Liver (tissue), 3 donors: ENCODE data around the gene MVB12B.

Experiments used
- ATF3 ChIP-seq: IDR thresholded peaks from 2 replicates; pipeline ENCODE4 v1.6.1; 2016; ENCODE audit warnings: antibody characterized with exemption
- CTCF ChIP-seq: fragments of 150-350 bp; IDR thresholded peaks from 2 replicates; pipeline ENCODE4 v1.5.1; 2017; ENCODE audit warnings: improper control_type of control experiment, low read depth, low read length; ENCODE audit not compliant: missing input control
- EGR1 ChIP-seq, 2 donors: IDR thresholded peaks; 2 replicates each; pipeline ENCODE4 v1.6.1; 2016 to 2018; ENCODE audit warnings: antibody characterized with exemption in 2 of 2, low read depth in 2 of 2
- FOXA1 ChIP-seq: IDR thresholded peaks from 2 replicates; pipeline ENCODE4 v1.6.1; 2016; ENCODE audit warnings: antibody characterized with exemption
- JUND ChIP-seq, 2 donors: IDR thresholded peaks; 2 replicates each; pipeline ENCODE4 v1.6.1; 2016; ENCODE audit warnings: antibody characterized with exemption in 2 of 2
- MAX ChIP-seq: IDR thresholded peaks from 2 replicates; pipeline ENCODE4 v1.6.1; 2016; ENCODE audit warnings: antibody characterized with exemption
- REST ChIP-seq: IDR thresholded peaks from 2 replicates; pipeline ENCODE4 v1.6.1; 2016; ENCODE audit warnings: antibody characterized with exemption, mild to moderate bottlenecking
- RXRA ChIP-seq, 2 donors: IDR thresholded peaks; 2 replicates each; pipeline ENCODE4 v1.6.1; 2017 to 2018; ENCODE audit warnings: antibody characterized with exemption in 2 of 2, mild to moderate bottlenecking in 1 of 2
- TAF1 ChIP-seq: conservative IDR thresholded peaks from 2 replicates; pipeline ENCODE4 v1.6.1; 2016; ENCODE audit warnings: antibody characterized with exemption, mild to moderate bottlenecking
- YY1 ChIP-seq: IDR thresholded peaks from 2 replicates; pipeline ENCODE4 v1.6.1; 2016; ENCODE audit warnings: antibody characterized with exemption, mild to moderate bottlenecking
- ZBTB33 ChIP-seq: IDR thresholded peaks from 2 replicates; pipeline ENCODE4 v1.6.1; 2016; ENCODE audit warnings: antibody characterized with exemption
- donor health status: healthy.
- donor health status: healthy.

GRCh38 chr9:126306071-126306647 lies 20.5 kb upstream of the MVB12B start:
- no peak for TF ChIP-seq CTCF
- TF ChIP-seq FOXA1: no peak
- TF ChIP-seq RXRA (IDR thresholded peaks at IDR 0.05): no peak
- no peak for TF ChIP-seq MAX
- no peak for TF ChIP-seq TAF1
- TF ChIP-seq EGR1 (IDR thresholded peaks at IDR 0.05; ENCODE audit: low read depth in 2 of 2): no peak
- TF ChIP-seq ATF3: no peak
- TF ChIP-seq JUND (IDR thresholded peaks at IDR 0.05): no peak
- no peak for TF ChIP-seq YY1
- no peak for TF ChIP-seq REST
- TF ChIP-seq ZBTB33: no peak
